Measurements from ENCODE around the gene ATOH8.

ATOH8 gene

DNA sequence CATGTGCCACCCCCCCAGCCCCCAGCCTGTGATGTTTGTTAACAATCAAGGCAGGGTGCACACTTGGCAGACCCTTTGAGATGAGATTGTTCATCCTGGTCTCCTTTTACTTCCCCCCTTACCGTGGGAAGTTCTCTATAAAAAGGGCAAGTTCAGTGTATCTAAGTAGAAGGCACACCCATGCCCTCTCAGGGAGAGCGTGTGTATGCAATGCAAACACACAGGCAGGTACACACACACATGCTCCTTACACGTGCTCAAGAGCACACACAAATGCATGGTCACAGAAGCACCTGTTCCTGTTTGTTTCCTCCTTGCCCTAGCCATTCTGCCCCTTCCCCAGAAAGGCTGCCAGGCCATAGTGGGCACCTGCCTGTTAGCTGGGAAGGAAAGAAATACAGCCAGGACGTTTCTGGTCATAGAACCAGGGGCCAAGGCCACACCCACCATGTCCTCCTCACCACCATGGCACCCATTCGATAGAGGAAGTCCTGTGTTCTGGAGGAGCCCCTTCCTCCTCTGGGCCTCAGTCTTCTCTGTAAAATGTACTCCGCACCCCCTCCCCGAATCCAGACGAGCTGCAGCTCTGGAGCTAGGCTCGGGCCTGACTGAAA is 3.1 kb downstream of the ATOH8 start:
- no peak for DNase-seq

DNA sequence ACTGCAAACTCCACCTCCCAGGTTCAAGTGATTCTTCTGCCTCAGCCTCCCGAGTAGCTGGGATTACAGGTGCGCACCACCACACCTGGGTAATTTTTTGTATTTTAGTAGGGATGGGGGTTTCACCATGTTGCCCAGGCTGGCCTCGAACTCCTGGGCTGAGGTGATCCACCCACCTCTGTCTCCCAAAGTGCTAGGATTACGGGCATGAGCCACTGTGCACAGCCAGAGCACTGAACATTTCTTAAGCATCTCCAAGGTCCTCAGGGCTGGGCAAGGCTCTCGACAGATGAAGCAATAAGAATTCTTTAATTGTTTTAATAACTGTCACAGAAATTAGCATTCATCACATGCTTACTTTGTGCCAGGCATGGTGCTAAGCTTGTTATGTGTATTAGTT is 4.1 kb downstream of the ATOH8 start:
- no peak for DNase-seq

DNA sequence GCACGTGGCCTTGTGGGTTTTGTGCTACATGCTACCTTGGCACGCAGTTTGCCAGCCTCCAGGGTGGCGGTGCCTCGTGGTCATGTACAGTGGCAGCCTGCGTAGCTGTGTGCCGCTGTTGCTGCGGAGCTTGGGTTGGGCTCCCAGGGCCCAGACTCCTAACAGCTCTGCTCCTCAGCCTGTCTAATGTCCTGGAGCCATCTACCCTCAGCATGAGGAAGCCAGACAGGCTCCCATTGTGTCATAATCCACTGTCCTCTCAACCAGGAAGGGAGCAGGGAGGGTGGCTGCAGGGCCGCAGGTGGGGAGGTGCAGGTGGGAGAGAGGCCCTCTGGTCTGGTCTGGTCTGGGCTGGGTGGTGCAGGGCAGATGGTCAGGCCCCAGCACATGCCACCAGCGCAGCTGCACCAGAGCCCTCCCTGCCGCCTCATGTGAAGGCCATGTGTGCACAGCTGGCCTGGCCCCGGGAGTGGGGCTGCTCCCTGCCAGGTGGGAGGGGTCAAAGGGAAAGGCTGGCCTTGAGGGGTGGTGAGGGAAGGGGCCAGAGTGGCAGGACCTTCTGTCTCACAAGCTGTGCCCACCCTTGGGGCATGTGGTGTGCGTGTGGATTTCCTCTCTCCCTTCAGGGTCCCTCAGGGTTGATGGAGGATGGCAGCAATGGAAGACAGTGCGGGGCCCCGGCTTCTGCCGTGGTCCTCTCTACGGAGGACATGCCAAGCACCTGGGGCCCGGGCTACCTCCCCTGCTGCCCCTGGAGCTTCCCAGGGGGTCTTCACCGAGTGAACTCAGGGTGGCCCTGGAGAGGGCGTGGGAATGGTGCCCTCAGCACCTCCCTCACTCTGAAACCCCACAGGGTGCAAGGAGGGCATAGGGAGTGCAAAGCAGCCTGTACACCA is 4.8 kb downstream of the ATOH8 start:
- DNase-seq, result no peak

DNA sequence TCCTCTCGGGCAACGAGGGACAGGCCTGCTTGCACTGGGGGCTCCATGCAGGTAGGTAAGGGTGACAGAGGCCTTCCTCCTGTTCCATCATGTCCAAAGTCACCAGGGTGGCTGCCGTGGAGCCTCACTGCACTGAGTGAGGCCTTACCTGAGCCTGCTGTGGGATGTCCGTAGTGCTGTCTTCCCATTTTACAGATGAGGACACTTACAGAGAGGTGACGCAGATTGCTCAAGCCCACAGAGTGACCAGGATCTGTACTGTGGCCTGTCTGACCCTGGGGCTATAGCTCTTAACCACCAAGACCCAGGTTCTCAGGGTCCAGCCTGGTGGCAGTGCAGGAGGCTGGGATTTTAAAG is 5.4 kb downstream of the ATOH8 start:
- no peak for DNase-seq

DNA sequence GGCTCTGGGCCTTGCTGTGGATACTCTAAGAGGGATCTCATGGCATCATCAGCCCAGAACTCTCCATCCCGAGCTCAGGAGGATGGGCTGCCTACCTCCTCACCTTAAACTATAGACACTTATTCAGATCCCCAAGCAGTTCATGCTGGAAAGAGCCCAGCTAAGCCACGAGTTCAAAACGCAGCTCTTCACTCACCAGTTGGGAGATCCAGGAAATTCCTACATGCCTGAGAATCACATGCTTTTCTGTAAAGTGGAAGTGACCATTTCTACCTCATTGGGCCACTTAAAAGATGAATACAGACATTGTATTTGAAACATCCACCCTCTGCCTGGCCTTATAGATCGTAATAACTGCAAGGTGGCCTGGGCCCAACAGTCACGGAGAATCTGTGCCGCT is 6.6 kb downstream of the ATOH8 start:
- DNase-seq, result no peak

DNA sequence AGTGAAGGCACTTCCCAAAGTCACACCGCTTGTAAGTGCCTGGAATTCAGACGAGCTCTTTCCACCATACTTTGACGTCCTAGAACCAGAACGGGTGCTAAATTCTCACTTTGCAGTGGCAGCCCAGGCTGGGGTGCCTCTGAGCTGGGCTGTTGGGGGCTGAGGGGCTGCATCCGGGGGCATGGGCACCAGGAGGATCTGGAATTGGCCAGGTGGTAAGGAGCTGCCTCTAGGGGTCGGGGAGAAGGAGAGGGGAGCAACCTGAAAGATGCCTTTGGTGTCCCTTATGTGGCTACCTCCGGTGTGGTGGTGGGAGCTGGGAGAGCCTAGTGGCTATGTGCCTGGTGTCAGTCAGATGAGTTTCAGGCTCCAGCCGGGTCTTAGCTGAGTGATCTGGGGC is 7.1 kb downstream of the ATOH8 start:
- no peak for DNase-seq

DNA sequence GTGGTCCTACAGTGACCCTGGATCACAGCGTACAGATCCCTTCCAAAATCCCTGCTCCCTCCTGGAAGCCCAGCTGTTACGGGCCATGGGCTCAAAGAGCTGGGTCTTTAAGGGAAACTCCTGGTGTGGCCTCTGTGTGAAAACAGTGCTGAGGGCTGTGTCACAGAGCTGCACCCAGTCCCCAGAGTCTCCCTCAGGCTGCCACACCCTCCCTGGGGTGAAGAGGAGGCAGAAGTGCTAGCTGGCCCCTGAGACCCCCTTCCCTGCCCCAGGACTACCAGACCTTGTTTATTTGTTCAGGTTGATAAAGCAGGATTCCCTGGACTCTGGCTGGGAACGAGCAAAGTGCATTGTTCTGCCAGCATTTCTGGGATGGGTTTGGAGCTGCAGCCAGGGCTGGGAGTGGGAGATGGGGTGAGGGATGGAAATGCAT is 7.7 kb downstream of the ATOH8 start:
- DNase-seq, result no peak

DNA sequence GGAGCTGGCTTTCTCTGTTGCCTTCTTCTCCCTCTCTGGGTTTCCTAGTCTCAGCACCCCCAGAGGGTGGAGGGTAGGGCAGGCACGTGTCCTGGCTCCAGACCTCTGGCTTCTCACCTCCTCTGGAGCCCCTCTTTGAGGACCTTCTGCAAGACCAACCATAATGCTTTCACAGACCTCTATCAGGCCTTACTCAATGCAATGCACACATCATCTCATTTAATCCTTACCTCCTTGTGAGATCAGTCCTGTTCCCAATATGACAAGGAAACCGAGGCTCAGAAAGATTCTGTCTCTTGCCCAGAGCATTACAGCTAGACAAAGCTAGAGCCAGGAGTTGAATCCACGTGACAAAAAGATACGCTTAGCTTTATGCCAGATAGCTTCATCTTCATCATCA is 8.2 kb downstream of the ATOH8 start:
- DNase-seq, result no peak

DNA sequence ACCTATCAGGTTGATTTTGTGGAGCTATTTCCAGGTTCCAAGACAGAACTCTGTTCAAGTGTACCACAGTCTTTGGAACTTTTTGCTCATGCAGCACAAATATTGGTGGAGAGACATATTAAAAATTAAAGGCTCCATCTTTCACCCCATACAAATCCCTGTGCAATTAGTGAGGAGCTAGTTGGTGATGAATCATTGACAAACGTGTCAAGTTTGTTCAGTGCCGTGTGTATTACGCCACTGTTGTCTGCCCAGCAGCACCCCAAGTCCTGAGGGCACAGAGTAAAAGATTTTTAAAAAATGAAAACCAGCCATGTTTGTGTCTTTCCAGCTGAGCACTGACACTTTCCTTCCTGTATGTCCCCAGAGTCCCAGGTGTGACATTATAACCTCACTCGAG is 9.3 kb downstream of the ATOH8 start:
- DNase-seq, result no peak

DNA sequence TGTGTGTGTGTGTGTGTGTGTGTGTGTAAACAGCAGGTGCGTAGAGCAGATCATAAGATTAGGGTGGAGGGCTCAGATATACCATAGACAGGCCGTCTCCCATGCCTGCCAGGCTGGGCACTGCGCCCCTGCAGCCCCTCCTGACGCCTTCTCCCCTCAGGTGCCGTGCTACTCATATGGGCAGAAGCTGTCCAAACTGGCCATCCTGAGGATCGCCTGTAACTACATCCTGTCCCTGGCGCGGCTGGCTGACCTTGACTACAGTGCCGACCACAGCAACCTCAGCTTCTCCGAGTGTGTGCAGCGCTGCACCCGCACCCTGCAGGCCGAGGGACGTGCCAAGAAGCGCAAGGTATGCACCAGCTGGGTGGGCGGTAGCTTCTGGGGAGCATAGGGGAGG is 10.0 kb downstream of the ATOH8 start:
- DNase-seq, result no peak

DNA sequence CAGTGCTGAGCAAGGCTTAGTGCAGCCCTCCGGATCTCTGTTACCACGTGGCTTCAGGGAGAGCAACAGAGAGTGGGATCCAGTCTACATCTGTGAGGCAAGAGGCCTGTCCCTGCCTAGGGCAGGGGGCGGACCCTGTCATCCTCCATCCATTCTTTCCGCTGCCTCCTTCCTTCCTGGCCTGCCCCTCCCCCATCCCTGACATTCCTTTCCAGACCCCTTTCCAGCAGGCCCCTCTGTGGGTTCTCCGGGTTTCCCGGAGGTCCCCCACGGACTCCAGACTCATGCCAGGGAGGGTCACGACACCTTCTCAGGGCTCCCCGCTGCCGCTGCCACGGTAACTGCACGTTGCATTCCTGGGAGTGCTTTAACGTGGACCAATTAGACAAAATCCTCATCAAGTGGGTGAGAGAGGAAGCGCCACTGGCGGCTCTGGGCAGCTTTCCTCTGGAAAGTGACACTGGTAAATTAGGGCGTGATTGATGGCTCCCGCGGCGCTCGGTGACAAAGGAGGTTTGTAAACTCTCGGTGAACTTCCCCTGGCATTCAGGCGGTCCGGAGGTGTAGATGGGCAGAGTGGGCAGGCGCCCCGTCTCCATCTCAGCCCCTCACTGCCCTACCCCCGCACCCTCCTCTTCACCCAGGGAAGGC is 11.4 kb downstream of the ATOH8 start:
- DNase-seq, result no peak

DNA sequence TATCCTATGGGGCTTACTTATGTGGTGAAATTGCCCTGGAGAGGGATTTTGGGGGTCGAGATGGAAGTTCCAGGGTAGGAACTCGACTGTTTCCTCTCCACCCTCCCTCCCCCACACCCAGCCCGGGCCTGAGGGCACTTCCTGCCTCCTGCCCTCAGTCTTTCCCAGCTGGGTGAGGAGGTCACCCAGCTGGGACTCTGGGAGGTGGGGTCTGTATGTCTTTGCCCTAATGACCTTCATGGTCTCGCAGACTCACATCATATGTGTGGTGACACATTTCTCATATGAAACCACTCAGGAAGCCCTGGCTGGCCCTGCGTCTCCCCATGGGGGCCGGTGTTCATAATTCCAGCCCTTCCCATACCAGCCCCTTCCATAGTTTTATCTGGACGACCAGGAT is 12.4 kb downstream of the ATOH8 start:
- DNase-seq, result no peak

DNA sequence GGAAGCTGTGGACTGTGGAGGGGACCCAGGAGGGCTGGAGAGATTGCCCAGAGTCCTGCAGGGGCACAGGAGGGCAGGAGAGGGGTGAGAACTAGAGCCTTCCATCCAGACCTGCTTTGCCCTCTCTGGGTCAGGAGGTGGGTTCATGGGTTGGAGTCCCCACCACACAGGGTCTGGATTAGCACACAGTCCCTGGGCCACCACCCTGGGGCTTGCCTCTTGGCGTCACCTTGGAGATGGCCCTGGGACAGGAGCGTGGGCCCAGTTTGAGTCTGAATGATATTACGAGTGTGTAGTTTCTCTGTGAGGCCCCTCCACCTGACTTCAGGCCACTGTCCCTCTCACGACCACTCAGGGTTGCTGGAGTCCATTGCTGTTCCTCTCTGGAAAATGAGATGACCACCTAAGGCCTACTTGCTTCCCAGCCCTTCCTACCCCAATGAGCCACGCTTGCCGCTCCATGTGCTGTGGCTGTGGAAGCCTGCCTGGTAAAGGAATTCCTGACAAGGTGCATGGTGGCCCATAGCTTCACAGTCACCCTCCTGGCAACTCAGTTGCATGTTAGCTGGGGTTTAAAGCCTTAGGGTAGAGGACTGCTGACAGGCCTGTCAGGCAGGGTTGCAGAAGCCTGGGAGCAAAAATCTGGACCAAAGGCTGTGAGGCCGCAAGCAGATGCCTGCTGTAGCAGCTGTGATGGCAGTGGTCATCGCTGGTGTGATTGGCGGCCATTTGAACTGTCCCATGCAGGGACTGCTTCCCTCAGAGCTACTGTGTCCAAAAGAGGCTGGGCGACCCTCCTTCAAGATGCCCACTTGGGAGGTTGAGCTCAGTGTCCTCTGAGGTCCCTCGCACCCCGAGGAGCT is 14.2 kb downstream of the ATOH8 start:
- no peak for DNase-seq

DNA sequence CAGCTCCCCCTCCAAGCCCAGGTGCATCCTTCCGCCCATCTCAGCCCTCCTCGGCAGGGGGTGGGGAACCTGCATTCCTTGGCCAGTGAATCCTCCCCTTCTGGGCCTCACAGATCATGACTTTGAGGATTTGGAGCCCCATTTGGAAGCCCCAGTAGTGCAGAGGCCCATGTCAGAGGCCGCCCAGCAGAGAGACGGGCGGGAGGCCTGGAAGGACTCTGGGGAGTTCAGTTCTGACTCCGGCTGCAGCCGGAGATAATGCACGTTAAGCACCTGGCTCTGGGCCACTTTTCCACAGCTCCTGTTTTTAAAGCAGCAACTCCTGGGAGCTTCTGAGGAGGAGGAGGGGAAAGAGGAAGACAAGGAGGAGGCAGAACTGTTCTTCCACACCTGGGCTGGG is 14.9 kb downstream of the ATOH8 start:
- no peak for DNase-seq

DNA sequence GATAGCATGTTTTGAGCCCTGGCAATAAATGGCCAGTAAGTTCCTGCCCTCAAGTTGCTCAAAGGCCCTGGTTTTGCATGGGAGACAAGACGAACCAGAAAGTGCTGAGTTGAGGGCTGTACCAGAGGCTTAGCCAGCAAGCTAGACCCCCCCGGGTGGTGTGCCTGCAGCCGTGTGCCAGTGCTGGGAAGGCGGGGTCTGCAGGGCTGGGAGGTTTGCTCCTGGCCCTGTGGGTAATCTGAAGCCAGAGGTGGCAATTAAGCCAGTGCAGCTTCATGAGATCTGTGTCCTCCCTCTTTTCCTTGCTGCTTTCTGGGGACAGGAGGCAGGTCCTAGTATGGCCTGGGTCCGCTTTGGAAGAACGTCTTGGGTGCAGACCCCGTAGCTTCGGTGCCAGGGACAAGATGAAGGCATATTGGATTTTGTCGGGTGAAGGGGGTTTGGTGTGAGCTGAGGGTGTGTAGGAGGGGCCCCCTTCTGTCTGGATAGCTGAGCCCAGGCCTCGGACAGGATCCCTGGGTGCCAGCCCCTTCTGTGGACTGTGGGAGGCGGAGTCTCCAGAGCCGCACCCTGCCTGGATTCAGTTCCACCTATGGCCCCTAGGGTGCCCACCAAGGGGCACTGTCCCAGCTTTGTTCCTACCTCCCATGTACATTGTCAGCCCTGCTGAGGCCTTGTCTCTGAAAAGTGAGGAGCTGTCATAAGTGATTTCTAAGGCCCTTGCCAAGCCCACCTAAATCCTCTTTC is 15.6 kb downstream of the ATOH8 start:
- DNase-seq, result no peak

DNA sequence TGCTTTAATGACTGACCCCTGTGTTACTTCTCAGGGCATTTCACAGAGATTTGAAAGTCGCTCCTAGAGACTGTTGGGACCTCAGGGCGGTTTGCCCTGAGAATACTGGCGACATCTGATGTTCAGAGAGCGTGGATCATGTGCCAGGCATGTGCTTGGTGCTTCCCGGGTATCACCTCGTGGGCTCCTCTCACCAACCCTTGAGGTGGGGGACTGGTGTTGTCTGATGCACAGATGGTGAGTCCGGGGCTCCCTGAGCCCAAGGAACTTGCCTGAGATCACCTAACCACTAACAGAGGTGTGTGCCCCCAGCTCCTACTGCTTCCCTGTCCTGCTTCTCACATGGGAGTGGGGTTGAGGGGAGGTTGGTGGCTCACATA is 16.2 kb downstream of the ATOH8 start:
- no peak for DNase-seq

DNA sequence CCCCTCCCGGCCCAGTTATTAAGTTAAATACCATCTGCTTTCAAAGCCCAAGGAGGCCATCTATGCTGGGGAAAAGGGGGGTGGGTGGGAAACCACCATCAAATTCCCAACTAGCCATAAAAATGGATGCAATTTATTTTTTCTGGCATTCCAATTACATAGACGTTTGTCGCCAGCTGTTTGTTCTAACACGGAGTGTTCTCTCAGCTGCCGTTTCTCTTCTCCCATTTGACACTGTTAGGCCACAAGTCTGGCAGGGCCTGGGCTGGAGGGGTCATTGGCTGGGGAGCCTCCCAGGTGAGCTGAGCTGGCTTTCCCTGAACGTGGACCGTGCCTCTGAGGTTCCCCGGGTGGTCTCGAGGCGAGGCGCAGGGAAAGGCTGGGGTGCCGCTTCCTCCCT is 16.6 kb downstream of the ATOH8 start:
- DNase-seq, result no peak

DNA sequence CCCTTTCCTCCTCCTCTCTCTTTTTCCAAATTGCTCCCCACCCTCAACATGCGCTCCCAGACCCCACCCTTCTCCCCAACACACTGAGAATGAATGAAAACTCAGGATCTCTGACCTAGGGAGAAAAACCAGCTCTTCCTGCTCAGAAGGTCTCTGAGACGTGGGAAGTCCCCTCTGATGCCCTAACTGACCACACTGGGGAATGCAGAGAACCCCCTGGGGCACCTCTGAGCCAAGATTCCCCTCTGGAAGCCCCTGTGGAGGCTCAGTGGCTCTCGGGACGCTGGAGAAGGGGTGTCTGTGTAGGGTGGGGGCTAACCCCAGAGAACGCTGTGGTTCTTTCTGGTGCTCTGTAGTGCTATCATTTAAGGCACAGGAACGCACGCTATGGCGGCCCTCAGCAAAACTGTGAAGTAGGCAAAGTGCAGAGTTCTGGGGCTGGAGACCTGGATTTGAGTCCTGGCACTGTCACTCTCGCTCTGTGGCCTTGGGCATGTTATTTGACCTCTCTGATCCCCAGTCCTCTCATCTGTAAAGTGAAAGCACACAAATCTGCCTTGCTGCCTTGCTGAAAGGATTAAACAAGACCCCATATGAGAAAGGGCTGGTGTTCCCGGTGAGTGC is 17.1 kb downstream of the ATOH8 start:
- DNase-seq, result no peak

DNA sequence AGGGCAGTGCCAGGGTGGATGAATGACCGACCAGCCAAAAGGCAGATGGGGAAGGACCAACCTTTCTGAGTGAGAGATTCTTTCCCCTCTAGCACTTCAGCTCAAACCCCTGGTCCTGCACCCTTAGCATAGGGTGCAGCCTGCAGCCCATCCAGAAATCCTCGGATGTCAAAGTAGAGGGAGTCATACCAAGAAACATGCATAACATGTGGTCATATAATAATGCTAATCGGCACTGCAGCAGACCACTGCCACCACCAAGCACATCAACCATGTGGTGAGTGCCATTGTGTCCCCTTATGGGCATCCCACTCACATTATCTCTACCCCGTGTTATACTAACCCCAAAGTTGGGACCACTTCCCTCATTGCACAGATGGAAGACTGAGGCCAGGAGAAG is 17.7 kb downstream of the ATOH8 start:
- DNase-seq, result no peak

DNA sequence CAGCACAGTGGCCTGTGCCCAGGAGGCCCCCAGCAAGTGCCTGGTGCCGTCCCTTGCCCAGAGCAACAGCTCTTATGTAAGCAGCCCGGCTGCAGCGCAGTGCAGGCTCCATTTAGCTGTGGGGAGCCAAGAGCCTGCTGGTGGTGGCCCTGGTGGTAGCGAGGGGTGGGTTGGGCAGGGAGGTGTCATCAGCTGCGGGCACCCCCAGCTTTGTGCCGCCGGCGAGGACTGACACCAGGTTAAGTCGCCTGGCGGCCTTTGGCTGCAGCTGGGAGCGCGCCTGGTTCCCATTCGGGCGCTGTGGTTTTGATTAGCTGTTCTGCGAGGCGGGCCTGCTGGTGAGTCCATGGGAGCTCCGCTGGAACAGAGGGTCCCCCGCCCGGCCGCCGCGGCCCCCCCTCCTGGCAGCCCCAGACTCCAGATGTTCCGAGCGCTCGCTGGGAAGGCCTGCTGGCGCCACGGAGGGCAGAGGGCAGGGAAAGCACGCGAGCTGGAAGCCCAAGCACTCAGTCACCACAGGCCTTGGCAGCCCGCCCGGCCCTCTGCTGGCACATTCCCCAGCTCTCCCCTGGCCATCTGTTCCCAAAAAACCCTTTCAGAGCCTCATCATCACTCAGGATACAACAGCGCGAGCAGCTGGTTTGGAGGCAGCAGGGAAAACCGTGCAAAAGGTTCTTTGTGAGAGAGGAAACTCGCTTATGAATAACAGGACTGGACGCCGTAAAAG is 18.4 kb downstream of the ATOH8 start:
- no peak for DNase-seq

DNA sequence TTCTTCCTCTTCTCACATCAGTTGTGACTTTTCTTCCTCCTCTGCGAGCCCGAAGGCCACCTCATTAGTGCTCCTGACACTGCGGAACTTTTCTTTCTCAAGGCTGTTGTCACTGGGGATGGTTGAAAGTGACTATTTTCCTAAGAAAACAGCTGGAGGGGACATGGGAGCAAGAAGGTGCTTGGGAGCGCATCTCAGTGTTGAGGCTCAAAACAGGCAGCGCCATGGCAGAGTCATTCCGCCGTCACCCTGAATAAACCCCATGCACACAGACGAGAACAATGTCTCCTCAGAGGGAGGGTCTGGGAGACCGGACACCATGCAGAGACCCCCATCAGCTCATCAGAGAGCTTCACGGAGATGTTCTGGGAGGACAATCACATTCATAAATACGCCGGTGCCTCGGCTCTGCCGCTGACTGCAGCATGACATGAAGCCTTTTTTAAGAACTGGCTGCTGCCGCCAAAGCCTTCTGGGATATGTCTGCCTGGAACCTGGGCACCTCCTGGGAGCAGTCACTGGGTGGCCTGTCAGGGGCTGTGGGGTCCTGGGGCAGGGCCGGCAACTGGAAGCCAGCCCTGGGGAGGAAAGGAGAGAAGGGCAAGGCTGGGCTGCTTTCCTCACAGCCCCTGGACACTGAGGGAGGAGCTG is 19.2 kb downstream of the ATOH8 start:
- DNase-seq, result no peak
